Smooth muscle cell (in vitro differentiated cells): ENCODE results near the gene FBXO9. TPM values are rescaled to one million over a fixed set of nuclear protein-coding genes. Genes with fewer than 3 reads are reported as not detected.

Source experiments
- DNase-seq: peaks from one replicate; lab custom pipeline; 2025; ENCODE audit not compliant: unreplicated experiment; lab: John Stamatoyannopoulos, UW
- H2AFZ ChIP-seq: fragments of 200-600 bp; sonication (generic); 2 replicates; pipeline ENCODE4 v1.6.0; 2016; ENCODE audit warnings: antibody characterized with exemption, low read depth, mild to moderate bottlenecking
- H3F3A ChIP-seq: fragments of 200-600 bp; sonication (generic); 2 replicates; pipeline ENCODE4 v1.6.0; 2017; ENCODE audit warnings: antibody characterized with exemption, low read depth
- H3K27ac ChIP-seq: fragments of 200-600 bp; sonication (generic); 2 replicates; pipeline ENCODE4 v1.5.1; 2016; ENCODE audit warnings: low read depth, mild to moderate bottlenecking
- H3K27me3 ChIP-seq: fragments of 200-600 bp; sonication (generic); 2 replicates; pipeline ENCODE4 v1.6.1; 2016; ENCODE audit warnings: low read depth, mild to moderate bottlenecking
- H3K36me3 ChIP-seq: fragments of 200-600 bp; sonication (generic); 2 replicates; pipeline ENCODE4 v1.5.1; 2016; ENCODE audit warnings: low read depth
- H3K4me1 ChIP-seq: fragments of 200-600 bp; sonication (generic); 2 replicates; pipeline ENCODE4 v1.5.1; 2016; ENCODE audit warnings: low read depth
- H3K4me2 ChIP-seq: fragments of 200-600 bp; sonication (generic); 2 replicates; pipeline ENCODE4 v1.6.0; 2016; ENCODE audit warnings: mild to moderate bottlenecking
- H3K4me3 ChIP-seq: fragments of 200-600 bp; sonication (generic); 2 replicates; pipeline ENCODE4 v1.5.1; 2016; ENCODE audit warnings: mild to moderate bottlenecking
- H3K79me2 ChIP-seq: fragments of 200-600 bp; sonication (generic); 2 replicates; pipeline ENCODE4 v1.6.0; 2016; ENCODE audit warnings: low read depth, mild to moderate bottlenecking
- H3K9ac ChIP-seq: fragments of 200-600 bp; sonication (generic); 2 replicates; pipeline ENCODE4 v1.6.0; 2016; ENCODE audit warnings: low read depth
- H3K9me3 ChIP-seq: fragments of 200-600 bp; sonication (generic); replicated peaks from 2 replicates; pipeline ENCODE4 v1.5.1; 2016; ENCODE audit warnings: low read depth
- H4K20me1 ChIP-seq: fragments of 200-600 bp; sonication (generic); 2 replicates; pipeline ENCODE4 v1.6.0; 2016; ENCODE audit warnings: low read depth
- CTCF ChIP-seq: fragments of 200-600 bp; sonication (generic); IDR thresholded peaks from 2 replicates; pipeline ENCODE4 v1.5.1; 2017; ENCODE audit warnings: borderline replicate concordance, mild to moderate bottlenecking, antibody characterized with exemption; ENCODE audit not compliant: insufficient read depth, poor library complexity, severe bottlenecking
- WGBS: methylation state at CpG from one replicate; pipeline ENCODE4 v1.1.7; 2016; ENCODE audit warnings: low lambda C conversion rate; 5-methylcytosine and 5-hydroxymethylcytosine counted together
- polyA plus RNA-seq: library from polyadenylated mRNA; unstranded; fragments of >200 nt; fragmentation: Nextera tagmentation; extraction: Ambion mirVana; gene quantifications from 2 replicates; pipeline ENCODE4 v1.2.1, GENCODE V29; 2016
- total RNA-seq: library from RNA; depleted of rRNA; stranded (reverse); fragments of >200 nt; gene quantifications from 2 replicates; pipeline ENCODE4 v1.2.3, GENCODE V29; 2014

FBXO9 gene
- total and polyA plus RNA-seq, 2 experiments from 2014 or later: 25.5 to 55.1 TPM

GRCh38 chr6:53100561-53100960 lies 35.4 kb downstream of the FBXO9 start:
- no peaks in the 10 kb centered on the region for H3K79me2 ChIP-seq
- H3K27me3 ChIP-seq: no peaks in the 10 kb centered on the region
- H3K9me3 ChIP-seq: no peaks in the 10 kb centered on the region
- no peak overlapping the region for H3K9ac ChIP-seq
- DNase-seq: no peak
- H3K36me3 ChIP-seq: peaks cover 6% of the 10 kb centered on the region
- no peak overlapping the region for H2AFZ ChIP-seq
- H3K4me3 ChIP-seq: no peak overlapping the region
- no peak overlapping the region for H3K27ac ChIP-seq
- no peaks in the 10 kb centered on the region for H3F3A ChIP-seq
- H4K20me1 ChIP-seq: no peaks in the 10 kb centered on the region
- whole genome bisulfite sequencing: 30% methylated on average over 2 of the region's 2 CpGs
- TF ChIP-seq CTCF: no peak
- no peak overlapping the region for H3K4me2 ChIP-seq
- no peaks in the 10 kb centered on the region for H3K4me1 ChIP-seq

- no peak overlapping the region for H3K27ac ChIP-seq
- WGBS: 93% methylated on average over 2 of the region's 2 CpGs
- no peak for DNase-seq
Measured at GRCh38 chr6:53101006-53101405, 35.8 kb downstream of the FBXO9 start.

GRCh38 chr6:53103993-53104675 lies 38.9 kb downstream of the FBXO9 start:
- H3K27ac ChIP-seq: no peak overlapping the region
- H4K20me1 ChIP-seq: no peaks in the 10 kb centered on the region
- no peak overlapping the region for H3K9ac ChIP-seq
- H3K27me3 ChIP-seq: no peaks in the 10 kb centered on the region
- peak; percentile 34 for TF ChIP-seq CTCF
- no peaks in the 10 kb centered on the region for H3K36me3 ChIP-seq
- no peak overlapping the region for H3K4me2 ChIP-seq
- H3K79me2 ChIP-seq: no peaks in the 10 kb centered on the region
- no peak for DNase-seq
- no peaks in the 10 kb centered on the region for H3K4me1 ChIP-seq
- no peak overlapping the region for H3K4me3 ChIP-seq
- no peaks in the 10 kb centered on the region for H3F3A ChIP-seq
- H2AFZ ChIP-seq: no peak overlapping the region
- H3K9me3 ChIP-seq: no peaks in the 10 kb centered on the region
- WGBS: 93% methylated on average over 3 of the region's 3 CpGs

More at GRCh38 chr6:53101006-53101405, 35.8 kb downstream of the FBXO9 start:
- no peaks in the 10 kb centered on the region for H3K79me2 ChIP-seq
- H3K27me3 ChIP-seq: no peaks in the 10 kb centered on the region
- H3K4me1 ChIP-seq: no peaks in the 10 kb centered on the region
- peaks cover 4% of the 10 kb centered on the region for H3K36me3 ChIP-seq
- no peak overlapping the region for H3K4me2 ChIP-seq
- no peak for TF ChIP-seq CTCF
- H2AFZ ChIP-seq: no peak overlapping the region
- no peak overlapping the region for H3K9ac ChIP-seq
- H3F3A ChIP-seq: no peaks in the 10 kb centered on the region
- no peaks in the 10 kb centered on the region for H4K20me1 ChIP-seq
- H3K9me3 ChIP-seq: no peaks in the 10 kb centered on the region
- H3K4me3 ChIP-seq: no peak overlapping the region

GRCh38 chr6:53104916-53105315 lies 39.7 kb downstream of the FBXO9 start:
- H3K79me2 ChIP-seq: no peaks in the 10 kb centered on the region
- no peak overlapping the region for H3K27ac ChIP-seq
- H3K4me1 ChIP-seq: no peaks in the 10 kb centered on the region
- H4K20me1 ChIP-seq: no peaks in the 10 kb centered on the region
- H3K4me2 ChIP-seq: no peak overlapping the region
- no peak overlapping the region for H3K9ac ChIP-seq
- no peaks in the 10 kb centered on the region for H3K27me3 ChIP-seq
- H3K9me3 ChIP-seq: no peaks in the 10 kb centered on the region
- H2AFZ ChIP-seq: no peak overlapping the region
- H3K36me3 ChIP-seq: no peaks in the 10 kb centered on the region
- no peak for DNase-seq
- H3F3A ChIP-seq: no peaks in the 10 kb centered on the region
- no peak for TF ChIP-seq CTCF
- H3K4me3 ChIP-seq: no peak overlapping the region
